ENCODE data around the gene TRIM17.

- no peak for TF ChIP-seq CTCF (conservative IDR thresholded peaks at IDR 0.05; ENCODE audit: low read depth in 2 of 2)
- TF ChIP-seq EZH2phosphoT487 (IDR thresholded peaks at IDR 0.05; ENCODE audit: unreplicated experiment) = no peak
Observed at GRCh38 chr1:228398741-228399461, 17.8 kb downstream of the TRIM17 start.
